ENCODE results near the gene LMF2.

GRCh38 chr22:50468626-50469025, 38.9 kb downstream of the LMF2 start:
- TF ChIP-seq ZNF501 (tag by site-specific recombination; IDR thresholded peaks at IDR 0.05) (no peak), ZNF274 (IDR thresholded peaks at IDR 0.05; ENCODE audit: low read length) (no peak), ZNF274 (tag by site-specific recombination; IDR thresholded peaks at IDR 0.05; ENCODE audit: borderline replicate concordance) (no peak), SETDB1 (IDR thresholded peaks at IDR 0.05; ENCODE audit: insufficient read length, low read length) (no peak), ZNF433 (tag by site-specific recombination; IDR thresholded peaks at IDR 0.05; ENCODE audit: low read depth) (no peak), ZNF843 (tag by site-specific recombination; IDR thresholded peaks at IDR 0.05) (no peak), ZBTB17 (tag by site-specific recombination; IDR thresholded peaks at IDR 0.05) (no peak), GLI2 (tag by site-specific recombination; IDR thresholded peaks at IDR 0.05; ENCODE audit: borderline replicate concordance, low read depth) (no peak), ZNF18 (tag by site-specific recombination; IDR thresholded peaks at IDR 0.05) (no peak)
- TF ChIP-seq, protein P1, sequence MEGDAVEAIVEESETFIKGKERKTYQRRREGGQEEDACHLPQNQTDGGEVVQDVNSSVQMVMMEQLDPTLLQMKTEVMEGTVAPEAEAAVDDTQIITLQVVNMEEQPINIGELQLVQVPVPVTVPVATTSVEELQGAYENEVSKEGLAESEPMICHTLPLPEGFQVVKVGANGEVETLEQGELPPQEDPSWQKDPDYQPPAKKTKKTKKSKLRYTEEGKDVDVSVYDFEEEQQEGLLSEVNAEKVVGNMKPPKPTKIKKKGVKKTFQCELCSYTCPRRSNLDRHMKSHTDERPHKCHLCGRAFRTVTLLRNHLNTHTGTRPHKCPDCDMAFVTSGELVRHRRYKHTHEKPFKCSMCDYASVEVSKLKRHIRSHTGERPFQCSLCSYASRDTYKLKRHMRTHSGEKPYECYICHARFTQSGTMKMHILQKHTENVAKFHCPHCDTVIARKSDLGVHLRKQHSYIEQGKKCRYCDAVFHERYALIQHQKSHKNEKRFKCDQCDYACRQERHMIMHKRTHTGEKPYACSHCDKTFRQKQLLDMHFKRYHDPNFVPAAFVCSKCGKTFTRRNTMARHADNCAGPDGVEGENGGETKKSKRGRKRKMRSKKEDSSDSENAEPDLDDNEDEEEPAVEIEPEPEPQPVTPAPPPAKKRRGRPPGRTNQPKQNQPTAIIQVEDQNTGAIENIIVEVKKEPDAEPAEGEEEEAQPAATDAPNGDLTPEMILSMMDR (tag by site-specific recombination; IDR thresholded peaks at IDR 0.05): no peak
